ENCODE data around the gene SLC18B1. TPM values are rescaled to one million over a fixed set of nuclear protein-coding genes. Genes with fewer than 3 reads are reported as not detected.
A peak's percentile ranks its signal among the peaks of the same experiment; 100 is the strongest.

Gene SLC18B1
- total RNA-seq, 1 experiment from 2014 or later, result 4.2 TPM

GRCh38 chr6:132748446-132748845 is 50.0 kb downstream of the SLC18B1 start:
- no peak for DNase-seq (ENCODE audit: low read depth in 1 of 2, low spot score in 2 of 2)
- H3K36me3 ChIP-seq, result no peaks in the 10 kb centered on the region
- no peak overlapping the region for H3K4me3 ChIP-seq
- no peaks in the 10 kb centered on the region for H3K4me1 ChIP-seq (replicated peaks)
- H3K27me3 ChIP-seq (replicated peaks), result no peaks in the 10 kb centered on the region
- H3K27ac ChIP-seq, result no peak overlapping the region
- H3K9me3 ChIP-seq (replicated peaks), result no peaks in the 10 kb centered on the region

GRCh38 chr6:132746048-132746447 is 52.4 kb downstream of the SLC18B1 start:
- Histone ChIP-seq H3K9me3 (replicated peaks) (no peaks in the 10 kb centered on the region), H3K4me3 (no peak overlapping the region)
- no peak for DNase-seq (ENCODE audit: low read depth in 1 of 2, low spot score in 2 of 2)

DNA sequence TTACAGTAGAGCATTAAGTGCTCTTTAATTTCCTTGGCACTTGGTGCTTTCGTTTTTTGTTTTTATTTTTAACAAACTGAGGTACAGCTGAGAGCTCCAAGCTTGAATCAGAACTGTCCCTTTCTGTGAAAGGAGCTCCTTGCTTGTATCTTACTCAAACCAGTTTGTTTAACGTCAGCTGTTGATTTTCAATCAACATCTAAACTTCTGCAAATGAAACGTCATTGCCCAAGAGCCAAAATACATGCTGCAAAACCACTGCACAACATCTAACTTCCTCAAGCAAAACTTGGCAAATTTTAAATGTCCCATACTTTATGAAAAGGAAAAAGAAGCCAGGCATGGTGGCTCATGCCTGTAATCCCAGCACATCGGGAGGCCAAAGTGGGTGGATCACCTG is 55.9 kb downstream of the SLC18B1 start:
- no peaks in the 10 kb centered on the region for H3K27me3 ChIP-seq (replicated peaks)
- no peak overlapping the region for H3K4me3 ChIP-seq
- H3K36me3 ChIP-seq, result no peaks in the 10 kb centered on the region
- no peak overlapping the region for H3K27ac ChIP-seq
- H3K4me1 ChIP-seq (replicated peaks), result no peaks in the 10 kb centered on the region
- no peaks in the 10 kb centered on the region for H3K9me3 ChIP-seq (replicated peaks)
- DNase-seq (ENCODE audit: low read depth in 1 of 2, low spot score in 2 of 2), result no peak

More at GRCh38 chr6:132746048-132746447, 52.4 kb downstream of the SLC18B1 start:
- Histone ChIP-seq H3K27ac (no peak overlapping the region), H3K36me3 (no peaks in the 10 kb centered on the region), H3K4me1 (replicated peaks) (no peaks in the 10 kb centered on the region), H3K27me3 (replicated peaks) (no peaks in the 10 kb centered on the region)

- Histone ChIP-seq H3K27ac (no peak overlapping the region), H3K4me3 (no peak overlapping the region), H3K4me1 (replicated peaks) (no peaks in the 10 kb centered on the region), H3K36me3 (no peaks in the 10 kb centered on the region), H3K27me3 (replicated peaks) (no peaks in the 10 kb centered on the region), H3K9me3 (replicated peaks) (no peaks in the 10 kb centered on the region)
- DNase-seq (ENCODE audit: low read depth in 1 of 2, low spot score in 2 of 2), result no peak
These were observed 57.2 kb downstream of the SLC18B1 start for GRCh38 chr6:132741281-132741680.

DNA sequence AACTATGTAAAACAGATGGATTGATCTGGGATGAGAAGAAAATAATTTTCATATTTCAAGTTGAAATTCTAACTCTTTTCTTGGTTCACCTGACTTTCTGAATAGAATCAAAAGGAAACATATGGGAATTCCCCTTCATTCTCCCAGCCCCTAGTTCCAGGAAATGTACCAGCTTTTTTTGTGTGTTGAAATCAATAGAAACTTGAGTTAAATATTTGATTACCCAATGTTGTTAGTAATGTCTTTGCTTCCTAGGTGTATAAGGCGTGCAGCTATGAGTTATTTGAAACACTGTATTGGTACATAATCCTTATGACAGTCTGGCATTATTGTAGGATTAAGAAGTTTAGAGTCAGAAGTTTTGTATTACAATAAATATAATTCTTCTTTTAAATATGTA is 62.2 kb downstream of the SLC18B1 start:
- no peaks in the 10 kb centered on the region for H3K27me3 ChIP-seq (replicated peaks)
- H3K4me1 ChIP-seq (replicated peaks), result no peaks in the 10 kb centered on the region
- H3K36me3 ChIP-seq, result no peaks in the 10 kb centered on the region
- no peak for DNase-seq (ENCODE audit: low read depth in 1 of 2, low spot score in 2 of 2)
- H3K9me3 ChIP-seq (replicated peaks), result no peaks in the 10 kb centered on the region
- H3K4me3 ChIP-seq, result no peak overlapping the region
- no peak overlapping the region for H3K27ac ChIP-seq

DNA sequence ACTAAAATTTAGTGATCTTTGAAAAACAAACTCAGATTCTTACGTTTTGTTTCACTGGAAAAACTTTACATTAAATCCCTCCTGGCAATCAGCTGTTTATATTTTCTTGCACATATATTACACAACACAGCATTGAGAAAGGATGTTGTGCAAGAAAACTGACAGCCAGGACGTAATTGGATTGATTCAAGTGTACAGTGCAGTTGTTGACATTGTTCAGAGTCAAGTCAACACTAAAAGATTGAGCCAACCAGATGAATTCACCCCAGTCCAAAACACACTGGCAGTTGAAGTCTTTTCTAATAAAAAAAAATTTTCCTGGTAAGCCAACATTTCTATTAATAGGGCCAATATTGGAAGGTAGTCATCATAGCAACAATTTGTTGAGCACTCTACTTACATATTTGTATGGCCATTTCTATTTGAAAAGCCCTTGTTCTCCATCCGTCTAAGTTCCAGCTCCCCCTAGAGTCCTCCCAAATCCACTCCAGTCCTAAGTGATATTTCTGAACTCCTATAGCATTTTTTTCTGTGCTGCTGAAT is 63.7 kb downstream of the SLC18B1 start:
- DNase-seq (ENCODE audit: low read depth in 1 of 2, low spot score in 2 of 2), result no peak
- H3K27ac ChIP-seq, result no peak overlapping the region

DNA sequence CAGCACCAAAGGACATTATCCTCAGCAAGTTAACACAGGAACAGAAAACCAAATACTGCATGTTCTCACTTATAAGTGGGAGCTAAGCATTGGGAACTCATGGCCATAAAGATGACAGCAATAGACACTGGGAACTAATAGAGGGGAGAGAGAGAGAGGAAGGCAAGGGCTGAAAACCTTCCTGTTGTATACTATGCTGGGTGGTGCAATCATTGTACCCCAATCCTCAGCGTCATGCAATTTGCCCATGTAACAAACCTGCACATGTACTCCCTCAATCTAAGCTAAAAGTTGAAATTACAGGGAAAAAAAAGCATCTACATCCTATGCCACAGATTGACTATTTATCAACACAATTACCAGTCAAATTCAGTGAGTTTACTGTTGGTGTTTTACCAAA is 64.6 kb downstream of the SLC18B1 start:
- DNase-seq (ENCODE audit: low read depth in 1 of 2, low spot score in 2 of 2), result no peak
- no peaks in the 10 kb centered on the region for H3K27me3 ChIP-seq (replicated peaks)

More for the DNA sequence above, 63.7 kb downstream of the SLC18B1 start:
- no peak overlapping the region for H3K4me3 ChIP-seq
- no peaks in the 10 kb centered on the region for H3K9me3 ChIP-seq (replicated peaks)
- no peaks in the 10 kb centered on the region for H3K27me3 ChIP-seq (replicated peaks)
- H3K36me3 ChIP-seq, result no peaks in the 10 kb centered on the region
- no peaks in the 10 kb centered on the region; the same call in 1 of the 2 replicates for H3K4me1 ChIP-seq (replicated peaks)

DNA sequence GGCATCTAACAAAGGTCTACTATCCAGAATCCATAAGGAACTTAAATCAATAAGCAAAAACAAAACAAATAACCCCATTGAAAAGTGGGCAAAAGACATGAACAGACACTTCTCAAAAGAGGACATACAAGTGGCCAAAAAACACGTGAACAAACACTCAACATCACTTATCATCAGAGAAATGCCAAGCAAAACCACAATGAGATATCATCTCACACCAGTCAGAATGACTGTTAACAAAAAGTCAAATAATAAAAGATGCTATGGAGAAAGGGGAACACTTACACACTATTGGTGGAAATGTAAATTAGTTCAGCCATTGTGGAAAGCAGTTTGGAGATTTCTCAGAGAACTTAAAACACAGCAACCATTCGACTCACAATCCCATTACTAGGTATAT is 65.2 kb downstream of the SLC18B1 start:
- H3K27me3 ChIP-seq (replicated peaks), result no peaks in the 10 kb centered on the region
- no peaks in the 10 kb centered on the region for H3K36me3 ChIP-seq
- DNase-seq (ENCODE audit: low read depth in 1 of 2, low spot score in 2 of 2), result no peak
- H3K4me1 ChIP-seq (replicated peaks), result no peaks in the 10 kb centered on the region; the same call in 1 of the 2 replicates
- no peaks in the 10 kb centered on the region for H3K9me3 ChIP-seq (replicated peaks)
- no peak overlapping the region for H3K4me3 ChIP-seq
- H3K27ac ChIP-seq, result no peak overlapping the region

More for the DNA sequence above, 64.6 kb downstream of the SLC18B1 start:
- H3K27ac ChIP-seq, result no peak overlapping the region
- no peaks in the 10 kb centered on the region for H3K9me3 ChIP-seq (replicated peaks)
- no peaks in the 10 kb centered on the region; the same call in 1 of the 2 replicates for H3K4me1 ChIP-seq (replicated peaks)
- no peaks in the 10 kb centered on the region for H3K36me3 ChIP-seq
- H3K4me3 ChIP-seq, result no peak overlapping the region

DNA sequence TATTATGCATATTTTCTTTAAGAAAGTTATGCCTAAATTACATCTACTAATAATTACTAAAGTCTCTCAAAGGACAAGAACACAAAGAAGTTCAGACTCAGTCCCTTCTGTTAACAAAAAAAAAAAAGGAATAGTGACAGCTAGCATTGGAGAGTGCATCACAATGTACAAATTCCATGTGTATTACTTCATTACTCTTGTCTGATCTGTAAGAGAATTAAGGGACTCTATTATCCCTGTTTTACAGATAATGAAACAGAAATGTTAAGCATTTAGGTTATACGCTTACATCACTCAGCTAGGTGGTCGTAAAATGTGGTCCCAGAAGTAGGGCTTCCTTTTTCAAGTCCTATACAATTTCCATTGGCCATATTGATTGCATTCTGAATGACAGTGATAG is 67.4 kb downstream of the SLC18B1 start:
- Histone ChIP-seq H3K9me3 (replicated peaks) (no peaks in the 10 kb centered on the region), H3K27me3 (replicated peaks) (no peaks in the 10 kb centered on the region), H3K4me3 (no peak overlapping the region), H3K36me3 (no peaks in the 10 kb centered on the region), H3K4me1 (replicated peaks) (no peaks in the 10 kb centered on the region; the same call in 1 of the 2 replicates), H3K27ac (no peak overlapping the region)
- no peak for DNase-seq (ENCODE audit: low read depth in 1 of 2, low spot score in 2 of 2)

DNA sequence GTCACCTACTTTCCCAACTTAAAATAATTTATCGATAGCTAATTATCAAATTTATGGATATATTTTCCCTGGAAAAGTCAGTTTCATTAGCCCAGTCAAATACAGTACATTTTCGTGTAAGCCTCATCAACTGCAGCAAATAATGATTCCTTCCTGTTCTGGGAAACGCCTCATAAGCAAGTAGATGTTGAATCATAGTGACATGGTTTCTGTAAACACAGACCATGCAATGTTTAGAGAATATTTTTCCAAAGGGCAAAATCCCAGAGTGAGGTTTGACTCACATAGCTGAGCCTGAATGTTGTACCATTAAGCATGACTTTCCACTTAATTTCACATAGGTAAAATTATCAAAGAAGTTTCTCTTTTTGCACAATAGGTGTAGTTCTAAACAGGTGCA is 67.9 kb downstream of the SLC18B1 start:
- H3K27me3 ChIP-seq (replicated peaks), result no peaks in the 10 kb centered on the region
- H3K27ac ChIP-seq, result 0 out of 2 replicates have a peak overlapping the region, but pooled peaks have one; percentile 6
- no peaks in the 10 kb centered on the region; the same call in 1 of the 2 replicates for H3K4me1 ChIP-seq (replicated peaks)
- H3K36me3 ChIP-seq, result no peaks in the 10 kb centered on the region
- no peak overlapping the region for H3K4me3 ChIP-seq
- H3K9me3 ChIP-seq (replicated peaks), result no peaks in the 10 kb centered on the region
- DNase-seq (ENCODE audit: low read depth in 1 of 2, low spot score in 2 of 2), result peak in 1 of 2 experiments; percentile 12

DNA sequence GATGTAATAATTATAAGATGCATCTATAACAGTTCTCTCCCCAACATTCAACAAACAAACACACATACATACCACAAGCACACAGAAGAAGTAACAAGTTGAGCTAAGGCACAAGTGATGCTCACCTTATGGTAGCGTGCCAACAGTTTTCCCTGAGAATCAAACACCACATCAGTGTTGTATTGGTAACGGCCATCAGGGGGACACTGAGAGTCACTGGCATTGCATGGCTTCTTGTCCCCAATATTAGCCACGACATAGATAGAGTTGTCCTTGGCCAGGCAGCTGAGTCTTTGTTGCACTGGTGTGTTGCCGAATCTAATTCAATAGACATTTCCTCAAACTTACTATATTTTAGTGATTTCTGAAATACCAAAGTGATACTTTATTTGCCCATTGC is 69.8 kb downstream of the SLC18B1 start:
- no peaks in the 10 kb centered on the region for H3K9me3 ChIP-seq (replicated peaks)

GRCh38 chr6:132726608-132726975 is 71.8 kb downstream of the SLC18B1 start:
- H3K36me3 ChIP-seq, result no peaks in the 10 kb centered on the region
- H3K27ac ChIP-seq, result no peak overlapping the region
- no peak overlapping the region for H3K4me3 ChIP-seq
- no peaks in the 10 kb centered on the region for H3K27me3 ChIP-seq (replicated peaks)
- H3K4me1 ChIP-seq (replicated peaks), result no peaks in the 10 kb centered on the region; the same call in 1 of the 2 replicates
- DNase-seq (ENCODE audit: low read depth in 1 of 2, low spot score in 2 of 2), result no peak
- no peaks in the 10 kb centered on the region for H3K9me3 ChIP-seq (replicated peaks)

More for the DNA sequence above, 69.8 kb downstream of the SLC18B1 start:
- H3K36me3 ChIP-seq, result no peaks in the 10 kb centered on the region
- no peak for DNase-seq (ENCODE audit: low read depth in 1 of 2, low spot score in 2 of 2)
- no peak overlapping the region for H3K4me3 ChIP-seq
- no peaks in the 10 kb centered on the region for H3K27me3 ChIP-seq (replicated peaks)
- no peaks in the 10 kb centered on the region; the same call in 1 of the 2 replicates for H3K4me1 ChIP-seq (replicated peaks)
- H3K27ac ChIP-seq, result no peak overlapping the region

GRCh38 chr6:132725947-132726607 is 72.4 kb downstream of the SLC18B1 start:
- Histone ChIP-seq H3K27ac (no peak overlapping the region), H3K27me3 (replicated peaks) (no peaks in the 10 kb centered on the region), H3K4me1 (replicated peaks) (no peaks in the 10 kb centered on the region; the same call in 1 of the 2 replicates), H3K9me3 (replicated peaks) (no peaks in the 10 kb centered on the region), H3K36me3 (no peaks in the 10 kb centered on the region), H3K4me3 (no peak overlapping the region)
- DNase-seq (ENCODE audit: low read depth in 1 of 2, low spot score in 2 of 2), result no peak

GRCh38 chr6:132725471-132725870 is 73.0 kb downstream of the SLC18B1 start:
- Histone ChIP-seq H3K9me3 (replicated peaks) (no peaks in the 10 kb centered on the region), H3K27me3 (replicated peaks) (no peaks in the 10 kb centered on the region), H3K36me3 (no peaks in the 10 kb centered on the region), H3K4me1 (replicated peaks) (no peaks in the 10 kb centered on the region; the same call in 1 of the 2 replicates), H3K4me3 (no peak overlapping the region), H3K27ac (no peak overlapping the region)
- no peak for DNase-seq (ENCODE audit: low read depth in 1 of 2, low spot score in 2 of 2)

Data from SJSA1 (cell line).